Panc1 (cell line): ENCODE measurements around the gene TNFRSF18. TPM values are rescaled to one million over a fixed set of nuclear protein-coding genes. Genes with fewer than 3 reads are reported as not detected.

ENCODE experiments used
- ATAC-seq: fragments of 200-7000 bp; cut with Tn5 transposase; 2 replicates; pipeline ENCODE4 v1.9.1; 2020; ENCODE audit warnings: mild to moderate bottlenecking, moderate library complexity
- BruUV-seq: library from RNA; stranded (reverse); fragments of 400-500 nt; replicated peaks from 2 replicates; lab custom pipeline; 2021; lab: Mats Ljungman, UMichigan
- CTCF ChIA-PET: fragments of 300-600 bp; sonication (Branson Sonifier 250); formaldehyde crosslinking; loops from one replicate; lab custom pipeline; 2022; ENCODE audit warnings: antibody characterized with exemption; lab: Charles Lee
- POLR2A ChIA-PET: fragments of 300-600 bp; sonication (Branson Sonifier 250); formaldehyde crosslinking; loops from one replicate; lab custom pipeline; 2022; ENCODE audit warnings: antibody characterized with exemption; lab: Charles Lee
- DNase-seq: peaks from one replicate; pipeline ENCODE4 v3.0.0-alpha.2; 2010; ENCODE audit warnings: low read depth, low spot score
- H3K27ac ChIP-seq: 2 replicates; pipeline ENCODE4 v1.5.1; 2011; ENCODE audit warnings: mild to moderate bottlenecking, low read length, inconsistent platforms
- H3K27me3 ChIP-seq: fragments of 200-500 bp; sonication (Bioruptor generic); 2 replicates; pipeline ENCODE4 v1.6.0; 2014; ENCODE audit warnings: low read length, inconsistent platforms; ENCODE audit not compliant: control insufficient read depth, insufficient read depth
- H3K36me3 ChIP-seq: fragments of 200-500 bp; sonication (Bioruptor generic); 2 replicates; pipeline ENCODE4 v1.5.1; 2014; ENCODE audit warnings: inconsistent platforms, mild to moderate bottlenecking, low read length, moderate library complexity; ENCODE audit not compliant: control insufficient read depth, insufficient read depth
- H3K4me1 ChIP-seq: 2 replicates; pipeline ENCODE4 v1.5.1; 2011; ENCODE audit warnings: inconsistent platforms, mild to moderate bottlenecking, low read length, moderate library complexity; ENCODE audit not compliant: control insufficient read depth, insufficient read depth
- H3K4me3 ChIP-seq, 2 experiments: 2 replicates each; pipeline ENCODE4 v1.5.1; 2011 to 2012; ENCODE audit warnings: low read depth in 2 of 2, low read length in 2 of 2, mild to moderate bottlenecking in 2 of 2, inconsistent platforms in 1 of 2, moderate library complexity in 1 of 2
- H3K9me3 ChIP-seq: fragments of 200-500 bp; sonication (Bioruptor generic); 2 replicates; pipeline ENCODE4 v1.5.1; 2014; ENCODE audit warnings: low read depth, mild to moderate bottlenecking, inconsistent platforms, low read length, moderate library complexity; ENCODE audit not compliant: control insufficient read depth, insufficient read depth
- CTCF ChIP-seq: fragments of 450-650 bp; IDR thresholded peaks from 2 replicates; pipeline ENCODE4 v1.5.1; 2017; ENCODE audit warnings: mild to moderate bottlenecking
- POLR2AphosphoS5 ChIP-seq: IDR thresholded peaks from 2 replicates; pipeline ENCODE4 v1.6.1; 2012; ENCODE audit warnings: mild to moderate bottlenecking, low read depth, low read length, moderate library complexity
- REST ChIP-seq, 2 experiments: IDR thresholded peaks; 2 replicates each; pipeline ENCODE4 v1.6.1; 2011 to 2012; ENCODE audit warnings: low read depth in 2 of 2, control low read depth in 1 of 2, low read length in 1 of 2, mild to moderate bottlenecking in 1 of 2, moderate library complexity in 1 of 2; ENCODE audit not compliant: insufficient read depth in 1 of 2
- SIN3A ChIP-seq: IDR thresholded peaks from 2 replicates; pipeline ENCODE4 v1.6.1; 2012; ENCODE audit warnings: low read depth, mild to moderate bottlenecking, low read length, moderate library complexity, borderline replicate concordance; ENCODE audit not compliant: insufficient read depth
- TCF7L2 ChIP-seq: IDR thresholded peaks from 2 replicates; pipeline ENCODE4 v1.6.1; 2011; ENCODE audit warnings: mild to moderate bottlenecking, low read depth, low read length, inconsistent platforms
- in situ Hi-C: cut with HindIII; loops from 2 replicates; pipeline ENCODE4 v1.10.0; 2016; ENCODE audit warnings: low sequenced_read_pairs, low pct_unique_long_range_greater_than_20kb
- intact Hi-C: fragments of 100-400 bp; cut with micrococcal nuclease; formaldehyde crosslinking; loops from one replicate; pipeline ENCODE4 v1.10.0; 2022; ENCODE audit not compliant: unreplicated experiment
- total RNA-seq: library from RNA; stranded (reverse); gene quantifications from one replicate; pipeline ENCODE4 v1.2.1, GENCODE V29; 2021; ENCODE audit not compliant: unreplicated experiment

The TNFRSF18 gene
- total RNA-seq, 1 experiment from 2014 or later = 4.3 TPM

GRCh38 chr1:1243807-1244191 lies 37.4 kb upstream of the TNFRSF18 start:
- ATAC-seq (peak; percentile 19), DNase-seq (no peak)
- peak overlapping the region in 1 of 2 experiments; percentile 8; a peak in 1 of 4 replicates for H3K4me3 ChIP-seq
- peaks cover 61% of the 10 kb centered on the region for H3K4me1 ChIP-seq
- H3K27ac ChIP-seq = peak overlapping the region; percentile 84
- no peaks in the 10 kb centered on the region for H3K36me3 ChIP-seq
- intact Hi-C loops (no loop called here), in situ Hi-C loops (no loop called here)
- ChIA-PET POLR2A (no interaction called here), CTCF (no interaction called here)
- no peak for TF ChIP-seq REST (IDR thresholded peaks at IDR 0.05; ENCODE audit: insufficient read depth in 1 of 2, low read depth in 2 of 2, low read length in 1 of 2)
- no peak for TF ChIP-seq TCF7L2
- no peak for TF ChIP-seq POLR2AphosphoS5
- TF ChIP-seq SIN3A = no peak
- no peak for TF ChIP-seq CTCF
- no peaks in the 10 kb centered on the region for H3K27me3 ChIP-seq
- H3K9me3 ChIP-seq = no peaks in the 10 kb centered on the region
- BruUV-seq = no TSS peak

GRCh38 chr1:1243266-1243660 lies 36.9 kb upstream of the TNFRSF18 start:
- no peak overlapping the region for H3K27ac ChIP-seq
- H3K27me3 ChIP-seq = no peaks in the 10 kb centered on the region
- no peak for DNase-seq
- H3K9me3 ChIP-seq = no peaks in the 10 kb centered on the region
- no TSS peak for BruUV-seq
- H3K4me1 ChIP-seq = peaks cover 66% of the 10 kb centered on the region
- H3K4me3 ChIP-seq = no peak overlapping the region
- TF ChIP-seq REST (IDR thresholded peaks at IDR 0.05; ENCODE audit: insufficient read depth in 1 of 2, low read depth in 2 of 2, low read length in 1 of 2) (no peak), CTCF (no peak), SIN3A (no peak), TCF7L2 (no peak), POLR2AphosphoS5 (no peak)
- ATAC-seq = no peak
- POLR2A ChIA-PET = no interaction called here
- no peaks in the 10 kb centered on the region for H3K36me3 ChIP-seq
- intact Hi-C loops (no loop called here), in situ Hi-C loops (no loop called here)
- CTCF ChIA-PET = no interaction called here
